ENCODE results near the gene ZNF441. TPM values are rescaled to one million over a fixed set of nuclear protein-coding genes. Genes with fewer than 3 reads are reported as not detected.

ZNF441 gene
- total RNA-seq, 2 experiments from 2014 or later: 6.4 TPM

- POLR2A ChIA-PET: no interaction called here
- peaks cover 83% of the 10 kb centered on the region for H3K9me3 Mint-ChIP-seq
- peaks cover 54% of the 10 kb centered on the region for H3K36me3 Mint-ChIP-seq
Measured at GRCh38 chr19:11783767-11784166, 17.0 kb downstream of the ZNF441 start.

GRCh38 chr19:11784356-11784755 is 17.6 kb downstream of the ZNF441 start:
- CTCF ChIA-PET: interaction anchor here (3.5 kb wide), 1 partner anchor 13 kb away, joined by 12 read pairs; the partner anchor contains the start of gene ZNF491
- Mint-ChIP-seq H3K27ac (no peak overlapping the region), H3K9me3 (peaks cover 84% of the 10 kb centered on the region), H3K4me1 (ENCODE audit: low read depth) (no peaks in the 10 kb centered on the region), H3K4me3 (no peak overlapping the region), H3K27me3 (no peaks in the 10 kb centered on the region), H3K36me3 (peaks cover 49% of the 10 kb centered on the region)
- POLR2A ChIA-PET: no interaction called here
- DNase-seq: no peak
- intact Hi-C loops (cut with micrococcal nuclease): no loop called here

More at GRCh38 chr19:11783767-11784166, 17.0 kb downstream of the ZNF441 start:
- Mint-ChIP-seq H3K4me3 (no peak overlapping the region), H3K4me1 (ENCODE audit: low read depth) (no peaks in the 10 kb centered on the region), H3K27ac (no peak overlapping the region), H3K27me3 (no peaks in the 10 kb centered on the region)
- no peak for DNase-seq
- CTCF ChIA-PET: interaction anchor here (3.5 kb wide), 1 partner anchor 14 kb away, joined by 12 read pairs; the partner anchor contains the start of gene ZNF491
- intact Hi-C loops (cut with micrococcal nuclease): no loop called here

GRCh38 chr19:11787536-11787935 is 20.7 kb downstream of the ZNF441 start:
- ChIA-PET CTCF (interaction anchor here (3.5 kb wide), 1 partner anchor 10 kb away, joined by 12 read pairs; the partner anchor contains the start of gene ZNF491), POLR2A (no interaction called here)
- H3K27ac Mint-ChIP-seq: no peak overlapping the region
- no peaks in the 10 kb centered on the region for H3K27me3 Mint-ChIP-seq
- H3K4me3 Mint-ChIP-seq: no peak overlapping the region
- DNase-seq: no peak
- intact Hi-C loops (cut with micrococcal nuclease): no loop called here
- peaks cover 80% of the 10 kb centered on the region for H3K9me3 Mint-ChIP-seq
- peaks cover 27% of the 10 kb centered on the region for H3K36me3 Mint-ChIP-seq
- H3K4me1 Mint-ChIP-seq (ENCODE audit: low read depth): no peaks in the 10 kb centered on the region

GRCh38 chr19:11792942-11793341 is 26.1 kb downstream of the ZNF441 start:
- H3K9me3 Mint-ChIP-seq: peaks cover 34% of the 10 kb centered on the region
- no peak for DNase-seq
- H3K4me3 Mint-ChIP-seq: no peak overlapping the region
- H3K36me3 Mint-ChIP-seq: peaks cover 2% of the 10 kb centered on the region
- intact Hi-C loops (cut with micrococcal nuclease): no loop called here
- H3K27ac Mint-ChIP-seq: no peak overlapping the region
- ChIA-PET CTCF (interaction anchor here (0.7 to 1.4 kb wide), 2 partner anchors 171 to 702 kb away, joined by 3 to 4 read pairs; no protein-coding TSS in a partner anchor), POLR2A (no interaction called here)
- H3K27me3 Mint-ChIP-seq: no peaks in the 10 kb centered on the region
- peaks cover 7% of the 10 kb centered on the region for H3K4me1 Mint-ChIP-seq (ENCODE audit: low read depth)

GRCh38 chr19:11797491-11797890 is 30.7 kb downstream of the ZNF441 start:
- no peaks in the 10 kb centered on the region for H3K27me3 Mint-ChIP-seq
- peak; percentile 85 for DNase-seq
- intact Hi-C loops (cut with micrococcal nuclease): loop anchor here (1.0 to 5.0 kb wide), 3 partner anchors 191 to 343 kb away; partner anchors contain the start of gene ZNF20
- ChIA-PET CTCF (interaction anchor here (0.6 to 6.1 kb wide), 44 partner anchors 10 to 499 kb away, joined by 3 to 85 read pairs (median 4); partner anchors contain the start of genes ZNF136, ZNF20, ZNF440 and ZNF441), POLR2A (no interaction called here)
- H3K9me3 Mint-ChIP-seq: peaks cover 3% of the 10 kb centered on the region
- H3K4me1 Mint-ChIP-seq (ENCODE audit: low read depth): peaks cover 16% of the 10 kb centered on the region
- H3K4me3 Mint-ChIP-seq: peak overlapping the region; percentile 84
- H3K36me3 Mint-ChIP-seq: peaks cover 5% of the 10 kb centered on the region
- no peak overlapping the region for H3K27ac Mint-ChIP-seq

GRCh38 chr19:11798391-11799330 is 31.9 kb downstream of the ZNF441 start, which contains the start of gene ZNF491:
Gene ZNF491, plus strand, starts transcription at chr19:11798523. Its CDS starts 7,431 bp downstream, at chr19:11805954.
- Mint-ChIP-seq H3K4me1 (ENCODE audit: low read depth) (peaks cover 16% of the 10 kb centered on the region), H3K27ac (no peak within 1 kb of the TSS), H3K4me3 (peak within 1 kb of the TSS; percentile 84), H3K9me3 (peaks cover 7% of the 10 kb centered on the region), H3K36me3 (peaks cover 8% of the 10 kb centered on the region), H3K27me3 (no peaks in the 10 kb centered on the region)
- peak; percentile 93 for DNase-seq
- intact Hi-C loops (cut with micrococcal nuclease): loop anchor here (1.0 to 5.0 kb wide), 3 partner anchors 16 to 259 kb away; partner anchors contain the start of gene ZNF440
- CTCF ChIA-PET: interaction anchor here (0.7 to 6.1 kb wide), 27 partner anchors 9 to 342 kb away, joined by 3 to 85 read pairs (median 5); partner anchors contain the start of genes ZNF20, ZNF440, ZNF441 and ZNF700
- POLR2A ChIA-PET: interaction anchor here (0.7 to 1.0 kb wide), 2 partner anchors 13 to 15 kb away, joined by 3 read pairs; partner anchors contain the start of gene ZNF440

GRCh38 chr19:11806354-11807098 is 39.7 kb downstream of the ZNF441 start:
- Mint-ChIP-seq H3K9me3 (peaks cover 47% of the 10 kb centered on the region), H3K36me3 (peaks cover 34% of the 10 kb centered on the region), H3K27ac (no peak overlapping the region), H3K4me3 (no peak overlapping the region), H3K27me3 (no peaks in the 10 kb centered on the region), H3K4me1 (ENCODE audit: low read depth) (no peaks in the 10 kb centered on the region)
- intact Hi-C loops (cut with micrococcal nuclease): no loop called here
- ChIA-PET CTCF (no interaction called here), POLR2A (no interaction called here)
- DNase-seq: no peak

GRCh38 chr19:11807099-11807380 is 40.2 kb downstream of the ZNF441 start:
- H3K27ac Mint-ChIP-seq: no peak overlapping the region
- H3K9me3 Mint-ChIP-seq: peaks cover 47% of the 10 kb centered on the region
- intact Hi-C loops (cut with micrococcal nuclease): no loop called here
- CTCF ChIA-PET: interaction anchor here (1.6 kb wide), 1 partner anchor 9 kb away, joined by 12 read pairs; the partner anchor contains the start of gene ZNF491
- no peak for DNase-seq
- no peaks in the 10 kb centered on the region for H3K27me3 Mint-ChIP-seq
- no peaks in the 10 kb centered on the region for H3K4me1 Mint-ChIP-seq (ENCODE audit: low read depth)
- POLR2A ChIA-PET: no interaction called here
- H3K4me3 Mint-ChIP-seq: no peak overlapping the region
- peaks cover 34% of the 10 kb centered on the region for H3K36me3 Mint-ChIP-seq

- no peak for DNase-seq
- peaks cover 15% of the 10 kb centered on the region for H3K4me1 Mint-ChIP-seq (ENCODE audit: low read depth)
Measured at GRCh38 chr19:11813703-11814028, 46.9 kb downstream of the ZNF441 start.

GRCh38 chr19:11814029-11814699 is 47.4 kb downstream of the ZNF441 start, which contains the start of gene ZNF440:
Gene ZNF440, plus strand, starts transcription at chr19:11814273. Its CDS starts 175 bp downstream, at chr19:11814448.
- intact Hi-C loops (cut with micrococcal nuclease): loop anchor here (1.0 to 2.0 kb wide), 2 partner anchors 16 to 35 kb away; partner anchors contain the start of genes ZNF439 and ZNF491
- Mint-ChIP-seq H3K27ac (peak within 1 kb of the TSS; percentile 45), H3K9me3 (peaks cover 15% of the 10 kb centered on the region), H3K27me3 (no peaks in the 10 kb centered on the region), H3K4me3 (peak within 1 kb of the TSS; percentile 85), H3K4me1 (ENCODE audit: low read depth) (peaks cover 15% of the 10 kb centered on the region), H3K36me3 (peaks cover 18% of the 10 kb centered on the region)
- POLR2A ChIA-PET: interaction anchor here (1.4 kb wide), 1 partner anchor 16 kb away, joined by 3 read pairs; the partner anchor contains the start of gene ZNF491
- CTCF ChIA-PET: interaction anchor here (0.7 to 4.8 kb wide), 2 partner anchors 15 to 110 kb away, joined by 3 to 85 read pairs; partner anchors contain the start of gene ZNF491
- peak; percentile 94 for DNase-seq

More at GRCh38 chr19:11813703-11814028, 46.9 kb downstream of the ZNF441 start:
- peak overlapping the region; percentile 45 for H3K27ac Mint-ChIP-seq
- POLR2A ChIA-PET: interaction anchor here (1.4 kb wide), 1 partner anchor 16 kb away, joined by 3 read pairs; the partner anchor contains the start of gene ZNF491
- CTCF ChIA-PET: interaction anchor here (0.7 to 4.8 kb wide), 3 partner anchors 14 to 111 kb away, joined by 3 to 85 read pairs (median 3); partner anchors contain the start of gene ZNF491
- intact Hi-C loops (cut with micrococcal nuclease): loop anchor here (1.0 to 2.0 kb wide), 2 partner anchors 15 to 35 kb away; partner anchors contain the start of genes ZNF439 and ZNF491
- H3K4me3 Mint-ChIP-seq: peak overlapping the region; percentile 85
- peaks cover 19% of the 10 kb centered on the region for H3K36me3 Mint-ChIP-seq
- peaks cover 18% of the 10 kb centered on the region for H3K9me3 Mint-ChIP-seq
- no peaks in the 10 kb centered on the region for H3K27me3 Mint-ChIP-seq

- Mint-ChIP-seq H3K4me1 (ENCODE audit: low read depth) (peaks cover 15% of the 10 kb centered on the region), H3K27ac (no peak overlapping the region), H3K9me3 (peaks cover 14% of the 10 kb centered on the region), H3K36me3 (peaks cover 18% of the 10 kb centered on the region), H3K4me3 (peak overlapping the region; percentile 77), H3K27me3 (no peaks in the 10 kb centered on the region)
- no peak for DNase-seq
- intact Hi-C loops (cut with micrococcal nuclease): loop anchor here (1.0 to 2.0 kb wide), 2 partner anchors 16 to 34 kb away; partner anchors contain the start of genes ZNF439 and ZNF491
- CTCF ChIA-PET: interaction anchor here (4.8 kb wide), 1 partner anchor 15 kb away, joined by 85 read pairs; the partner anchor contains the start of gene ZNF491
- POLR2A ChIA-PET: interaction anchor here (1.4 kb wide), 1 partner anchor 17 kb away, joined by 3 read pairs; the partner anchor contains the start of gene ZNF491
Measured at GRCh38 chr19:11814700-11815035, 47.9 kb downstream of the ZNF441 start.

Data from activated CD4-positive, alpha-beta memory T cell treated with anti-CD3 and anti-CD28 coated beads for 36 hours (primary cell).